HG03565 (cell line): ENCODE results near the gene RNF10.
"Not testable (repeated sequence)": the region's sequence is repeated elsewhere in the genome, so short reads cannot be mapped to it uniquely, and the experiment has no call there.

Experiments
- ATAC-seq: cut with Tn5 transposase; IDR thresholded peaks from one replicate; pipeline ENCODE4 v1.9.1; 2021; ENCODE audit warnings: mild to moderate bottlenecking, moderate library complexity; ENCODE audit not compliant: unreplicated experiment

The RNF10 gene

DNA sequence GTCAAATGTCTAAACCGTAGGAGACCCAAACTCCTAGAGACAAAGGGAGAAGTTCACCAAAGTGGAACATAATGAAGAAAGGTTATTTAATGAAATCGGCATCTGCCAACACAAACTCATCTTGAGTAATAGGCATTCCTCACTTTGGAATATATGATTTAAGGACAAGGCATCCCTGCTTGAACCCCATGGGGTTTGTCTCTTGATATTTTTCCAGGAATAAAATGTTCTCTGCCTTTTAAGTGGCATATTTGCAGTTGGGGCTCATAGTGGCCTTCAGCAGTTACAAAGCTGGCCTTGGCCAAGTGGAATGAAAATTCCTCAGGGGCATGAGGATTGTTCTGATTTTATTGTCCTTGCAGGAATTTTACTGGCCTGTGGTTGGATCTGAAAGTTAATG lies 40.0 kb downstream of the RNF10 start:
- no peak for ATAC-seq

DNA sequence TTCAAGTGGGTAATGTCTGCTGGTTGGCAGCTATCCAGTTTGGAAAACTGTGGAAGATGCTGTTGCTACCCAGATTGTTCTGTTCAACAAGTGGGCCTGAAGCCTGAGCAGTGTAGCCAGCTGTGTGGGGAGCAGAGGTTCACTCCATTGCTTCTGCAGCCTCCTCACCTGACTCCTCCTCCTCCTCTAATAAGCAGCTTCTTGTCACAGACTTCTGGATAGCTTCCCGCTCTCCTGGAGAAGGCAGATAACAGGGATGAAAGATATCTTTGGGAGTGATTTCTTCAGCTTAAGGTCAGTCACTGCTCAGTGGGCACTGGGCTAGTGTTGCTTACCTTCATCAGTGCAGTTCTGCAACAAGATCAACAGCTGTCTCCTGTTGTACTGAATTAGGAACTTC lies 45.0 kb downstream of the RNF10 start:
- no peak for ATAC-seq

DNA sequence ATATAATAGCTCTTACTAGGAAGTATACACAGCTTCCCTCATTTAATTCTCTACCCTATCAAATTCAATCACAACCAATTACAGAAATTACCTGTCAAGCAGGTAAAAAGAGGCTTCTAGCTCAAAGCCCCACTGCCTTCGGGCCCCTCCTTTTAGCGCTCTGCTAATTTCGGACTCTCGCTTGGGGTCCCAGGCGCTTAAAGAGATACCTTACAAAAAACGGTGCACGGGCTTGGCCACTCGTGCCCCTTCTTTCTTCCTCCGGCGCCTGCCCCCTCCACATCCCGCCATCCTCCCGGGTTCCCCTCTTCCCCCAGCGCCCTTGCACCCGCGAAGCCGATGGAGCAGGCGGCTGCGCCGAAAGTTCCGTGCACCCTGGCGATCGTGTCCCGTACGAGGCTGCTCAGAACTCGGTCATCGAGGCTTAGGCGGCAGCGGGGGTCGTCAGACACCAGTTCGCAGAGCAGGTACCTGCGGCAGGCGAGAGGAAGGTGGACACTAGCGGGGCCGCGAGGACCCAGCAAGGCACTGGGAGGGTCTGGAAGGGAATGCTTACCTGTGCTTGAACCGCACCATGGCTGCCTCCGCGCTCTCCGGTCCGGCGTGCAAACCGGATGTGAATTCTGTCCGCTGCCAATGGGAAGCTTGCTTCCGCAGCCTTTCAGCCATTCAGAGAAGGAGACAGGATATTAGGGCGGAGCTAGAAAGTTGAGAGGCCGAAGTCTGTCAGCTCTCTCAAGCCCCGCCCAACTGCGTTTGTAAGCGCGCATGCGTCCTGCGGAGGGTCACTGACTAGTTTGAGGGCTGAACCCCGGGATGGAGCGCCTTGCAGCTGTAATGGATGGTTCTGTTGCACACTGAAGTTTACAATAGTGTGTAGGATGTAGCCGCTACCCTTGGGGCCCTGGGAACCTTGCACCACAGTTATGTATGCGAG lies 46.9 kb downstream of the RNF10 start, which contains the start of gene POP5:
POP5 (minus strand) TSS at position 616 of the 937 bp plus-strand sequence; CDS start at position 576, 40 bp downstream.
- peak; percentile 86 for ATAC-seq

DNA sequence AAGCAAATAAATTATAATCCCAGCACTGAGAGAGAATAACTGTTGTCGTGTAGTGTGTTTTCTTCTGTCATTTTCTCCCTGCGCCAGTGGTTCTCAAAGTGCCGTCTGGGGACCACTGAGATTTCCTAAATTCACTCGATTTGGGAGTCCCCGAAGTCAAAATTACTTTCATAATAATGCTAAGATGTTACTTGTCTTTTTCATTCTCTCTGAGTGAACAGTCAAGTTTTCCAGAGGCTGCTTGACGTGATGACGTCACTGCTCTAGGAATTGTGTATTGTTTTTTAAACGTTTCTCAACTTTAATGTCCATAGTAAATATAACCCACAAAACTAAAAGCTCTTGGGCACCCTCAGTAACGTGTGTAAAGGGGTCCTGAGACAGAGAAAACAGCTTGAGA lies 47.8 kb downstream of the RNF10 start:
- no peak for ATAC-seq

DNA sequence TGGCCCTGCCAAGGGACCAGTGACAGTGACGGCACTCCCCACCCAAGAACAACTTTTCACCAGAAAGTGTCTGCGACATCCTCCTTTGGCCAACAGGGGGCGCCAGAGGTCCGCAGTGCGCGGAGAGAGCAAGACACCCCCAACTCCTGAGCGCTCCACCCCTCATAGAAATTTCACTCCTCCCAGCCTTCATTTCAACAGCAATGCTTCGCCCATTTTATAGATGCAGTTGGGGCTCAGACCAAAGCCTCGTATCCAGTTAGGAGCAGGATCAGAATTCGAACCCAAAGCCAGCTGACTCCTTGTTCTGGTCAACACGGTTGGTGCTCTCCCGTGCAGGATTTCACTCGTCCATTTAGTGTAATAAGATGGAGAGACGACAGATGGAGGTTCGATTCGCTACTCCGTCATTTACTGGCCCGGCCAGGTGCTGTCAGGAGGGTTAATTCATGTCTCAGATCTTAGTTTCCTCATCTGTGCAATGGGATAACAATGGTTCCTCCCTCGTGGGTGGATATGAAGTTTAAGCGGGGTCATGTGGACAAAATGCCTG lies 49.4 kb downstream of the RNF10 start:
- ATAC-seq, result no peak

DNA sequence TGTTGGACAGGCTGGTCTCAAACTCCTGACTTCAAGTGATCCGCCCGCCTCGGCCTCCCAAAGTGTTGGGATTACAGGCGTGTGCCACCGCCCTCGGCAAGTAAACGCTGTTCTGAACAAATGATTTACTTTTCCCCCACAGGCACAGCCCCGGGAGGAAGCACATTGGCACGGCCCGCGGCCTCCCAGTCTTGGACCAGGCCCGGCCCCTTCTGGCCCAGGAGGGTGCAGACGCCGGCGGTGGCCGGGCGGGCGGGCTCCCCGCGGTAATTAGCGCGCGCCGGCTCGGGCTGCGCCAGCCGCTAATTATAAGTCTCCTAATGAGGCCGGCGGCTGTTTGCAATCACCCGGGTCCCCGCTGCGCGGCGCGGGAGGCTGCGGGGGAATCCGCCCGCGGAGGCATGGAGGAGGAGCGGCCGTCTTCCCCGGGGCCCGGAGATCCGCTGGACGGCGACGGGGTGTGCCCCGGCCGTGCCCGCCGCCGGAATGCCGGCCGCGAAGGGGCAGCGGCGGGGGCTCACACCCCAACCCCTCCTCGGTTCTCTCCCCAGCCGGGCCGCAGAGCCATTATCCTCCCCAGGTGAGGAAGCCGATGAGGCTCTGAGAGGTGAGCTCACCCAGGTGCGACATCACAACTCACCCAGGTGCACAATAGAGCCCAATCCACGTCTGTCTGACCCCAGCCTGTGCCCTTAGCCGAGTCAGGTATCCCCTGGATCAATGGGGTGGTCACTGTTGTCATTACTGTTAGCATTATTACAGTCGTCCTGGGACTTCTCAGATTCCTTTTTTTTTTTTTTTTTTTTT lies 50.4 kb downstream of the RNF10 start:
- ATAC-seq, result no peak

DNA sequence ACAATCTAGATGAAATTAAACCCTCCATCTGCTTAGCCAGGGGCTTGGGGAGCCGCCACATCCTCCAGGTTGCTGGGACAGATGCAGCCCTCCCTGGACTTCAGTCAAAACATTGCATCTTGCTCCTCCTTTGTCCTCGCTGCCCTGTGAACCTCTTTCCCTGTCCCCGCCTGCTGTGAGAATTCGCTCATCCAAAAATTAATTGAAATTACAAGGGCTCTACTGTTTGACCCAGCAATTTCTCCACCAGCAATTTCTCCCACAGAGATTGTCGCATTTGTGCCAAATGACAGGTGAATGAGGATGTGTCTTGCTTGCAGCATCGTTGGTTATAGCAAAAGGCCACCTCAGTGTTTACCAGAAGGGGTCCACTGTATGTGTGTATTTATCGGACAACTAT lies 52.0 kb downstream of the RNF10 start:
- ATAC-seq, result no peak

DNA sequence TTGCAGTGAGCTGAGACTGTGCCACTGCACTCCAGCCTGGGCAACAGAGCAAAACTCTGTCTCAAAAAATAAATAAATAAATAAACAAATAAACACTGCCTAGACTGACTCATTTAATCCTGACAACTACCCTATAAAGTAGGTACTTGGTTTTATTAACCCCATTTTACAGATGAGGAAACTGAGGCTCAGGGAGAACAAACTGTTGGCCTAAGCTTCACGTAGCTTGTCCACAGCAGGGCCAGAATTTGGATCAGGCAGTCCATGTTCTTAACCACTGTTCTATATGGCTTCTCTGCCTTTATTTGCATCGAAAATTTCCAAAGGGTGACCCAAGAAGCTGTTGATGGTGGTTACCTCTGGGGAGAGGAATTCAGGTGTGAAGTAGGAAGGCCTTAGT lies 52.7 kb downstream of the RNF10 start:
- ATAC-seq, result no peak

DNA sequence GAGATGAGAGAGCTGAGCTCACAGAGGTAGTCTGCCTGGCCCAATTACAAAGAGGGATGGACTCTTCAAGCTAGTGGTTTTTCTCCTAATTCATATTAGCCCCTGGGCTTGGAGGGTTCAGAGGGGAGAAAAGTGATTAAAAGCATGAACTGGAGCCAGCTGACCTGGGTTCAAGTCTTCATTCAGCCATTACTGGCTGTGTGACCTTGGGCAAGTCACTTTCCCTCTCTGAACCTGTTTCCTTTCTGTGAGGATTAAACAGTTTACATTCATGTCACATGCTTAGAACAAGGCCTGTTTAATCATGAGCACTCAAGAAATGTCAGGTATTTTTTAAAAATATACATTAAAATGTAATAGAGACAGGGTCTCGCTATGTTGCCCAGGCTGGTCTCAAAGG lies 54.2 kb downstream of the RNF10 start:
- no peak for ATAC-seq

DNA sequence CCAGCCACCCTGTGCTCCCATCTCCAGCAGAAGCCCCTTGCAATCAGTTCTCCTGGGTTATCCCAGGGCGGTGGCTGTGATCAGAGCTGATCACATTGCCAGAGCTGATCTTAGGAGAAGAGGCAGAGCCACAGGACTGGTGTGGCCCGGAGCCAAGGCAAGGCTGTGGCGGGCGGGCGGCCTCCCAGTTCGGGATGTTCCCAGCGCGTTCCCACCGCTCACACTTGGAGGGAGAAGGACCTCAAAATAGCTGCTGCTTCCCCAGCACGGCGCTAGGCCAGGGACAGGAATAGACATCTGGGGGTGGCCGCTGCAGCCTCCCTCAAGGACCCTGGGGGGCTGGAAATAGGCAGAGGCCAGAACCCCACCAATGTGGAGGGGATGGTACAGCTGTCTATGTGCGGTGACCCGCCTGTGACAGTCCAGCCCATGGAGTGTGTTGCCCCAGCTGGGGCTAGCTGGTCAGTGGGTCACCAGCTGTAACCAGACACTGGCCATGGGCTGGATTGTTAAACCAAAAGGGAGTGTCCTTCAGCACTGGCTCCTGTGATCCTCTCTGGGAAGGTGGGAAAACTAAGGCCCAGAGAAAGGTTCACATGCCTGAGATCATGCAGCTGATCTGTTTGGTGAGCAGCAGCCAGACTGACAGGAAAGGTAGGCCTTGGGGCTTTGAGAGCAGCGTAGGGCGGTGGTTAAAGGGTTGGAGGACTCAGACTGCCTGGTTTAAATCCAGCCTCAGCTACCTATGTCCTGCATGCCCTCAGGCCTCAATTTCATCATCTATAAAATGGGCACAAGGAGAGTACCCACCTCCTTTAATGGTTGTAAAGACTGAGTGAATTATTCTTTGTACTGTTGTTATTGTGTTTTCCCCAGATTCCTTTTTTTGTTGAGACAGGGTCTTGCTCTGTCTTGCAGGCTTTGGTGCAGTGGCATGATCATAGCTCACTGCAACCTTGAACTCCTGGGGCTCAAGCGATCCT lies 55.1 kb downstream of the RNF10 start:
- ATAC-seq, result no peak

DNA sequence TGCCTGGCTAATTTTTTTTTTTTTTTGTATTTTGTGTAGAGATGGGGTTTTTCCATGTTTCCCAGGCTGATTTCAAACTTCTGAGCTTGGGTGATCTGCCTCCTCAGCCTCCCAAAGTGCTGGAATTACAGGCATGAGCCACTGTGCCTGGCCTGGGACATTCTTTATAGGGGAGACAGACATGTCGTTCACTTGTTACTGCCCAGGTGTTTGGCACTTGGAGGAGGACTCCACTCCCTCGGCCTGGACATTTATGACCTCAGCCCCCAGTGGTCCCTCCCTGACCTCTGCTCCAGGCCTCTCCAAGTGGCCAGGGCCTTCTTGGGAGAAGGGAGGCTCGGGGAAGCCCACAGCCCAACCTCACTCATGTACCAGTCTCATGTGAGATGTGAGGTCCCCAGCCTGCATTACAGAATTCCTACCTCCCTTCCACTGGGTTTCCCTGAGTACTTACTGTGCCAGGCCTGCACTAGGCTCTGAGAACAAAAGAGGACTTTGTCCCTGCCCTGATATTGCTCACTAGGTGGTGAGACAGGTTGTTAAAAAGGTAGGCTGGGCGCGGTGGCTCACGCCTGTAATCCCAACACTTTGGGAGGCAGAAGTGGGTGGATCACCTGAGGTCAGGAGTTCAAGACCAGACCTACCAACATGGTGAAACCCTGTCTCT lies 56.7 kb downstream of the RNF10 start:
- ATAC-seq, result no peak

DNA sequence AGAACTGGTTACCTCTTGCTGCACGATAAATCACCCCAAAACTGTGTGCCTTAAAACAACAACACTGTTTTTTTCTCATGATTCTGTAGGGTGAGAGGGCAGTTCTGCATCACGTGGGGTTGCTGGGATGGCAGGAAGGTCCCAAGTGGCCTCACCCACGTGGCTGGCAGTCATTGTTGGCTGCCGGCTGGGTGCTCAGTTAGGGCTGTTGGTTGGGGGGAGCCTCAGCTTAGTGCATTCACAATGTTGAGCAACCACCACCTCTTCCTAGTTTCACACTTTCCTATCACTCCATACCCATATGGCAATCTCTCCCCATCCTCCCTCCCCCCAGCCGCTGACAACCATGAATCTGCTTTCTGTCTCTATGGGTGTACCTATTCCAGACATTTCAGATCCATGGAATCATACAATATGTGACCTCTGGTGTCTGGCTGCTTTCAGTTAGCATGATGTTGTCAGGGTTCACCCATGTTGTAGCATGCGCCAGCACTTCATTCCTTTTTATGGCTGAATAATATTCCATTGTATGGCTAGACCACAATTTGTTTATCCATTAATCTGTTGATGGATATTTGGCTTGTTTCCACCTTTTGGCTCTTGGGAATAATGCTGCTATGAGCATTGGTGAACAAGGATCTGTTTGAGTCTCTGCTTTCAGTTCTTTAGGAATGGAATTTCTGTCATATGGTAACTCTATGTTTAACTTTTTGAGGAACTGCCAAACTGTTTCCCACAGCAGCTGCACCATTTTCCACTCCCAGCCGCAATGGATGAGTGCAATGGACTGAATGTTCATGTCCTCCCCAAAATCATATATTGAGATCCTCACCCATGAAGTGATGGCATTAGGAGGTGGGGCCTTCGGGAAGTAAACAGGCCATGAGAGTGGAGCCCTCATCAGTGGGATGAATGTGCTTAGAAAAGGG lies 58.2 kb downstream of the RNF10 start:
- no peak for ATAC-seq

DNA sequence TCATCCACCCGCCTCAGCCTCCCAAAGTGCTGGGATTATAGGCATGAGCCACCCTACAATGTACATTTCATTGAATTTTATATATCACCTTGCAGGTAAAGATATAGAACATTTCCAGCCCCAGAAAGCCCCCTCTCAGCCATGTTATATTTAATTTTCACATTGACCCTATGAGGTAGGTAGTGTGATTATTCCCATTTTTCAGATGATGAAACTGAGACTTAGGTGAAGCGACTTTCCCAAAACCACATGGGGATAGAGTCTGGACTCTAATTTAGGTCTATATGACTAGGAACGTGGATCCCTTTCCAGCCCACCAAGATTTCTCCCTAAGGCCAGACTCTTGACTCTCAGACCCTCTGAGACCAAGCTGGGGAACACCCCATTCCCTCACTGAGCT lies 62.7 kb downstream of the RNF10 start:
- ATAC-seq, result no peak

DNA sequence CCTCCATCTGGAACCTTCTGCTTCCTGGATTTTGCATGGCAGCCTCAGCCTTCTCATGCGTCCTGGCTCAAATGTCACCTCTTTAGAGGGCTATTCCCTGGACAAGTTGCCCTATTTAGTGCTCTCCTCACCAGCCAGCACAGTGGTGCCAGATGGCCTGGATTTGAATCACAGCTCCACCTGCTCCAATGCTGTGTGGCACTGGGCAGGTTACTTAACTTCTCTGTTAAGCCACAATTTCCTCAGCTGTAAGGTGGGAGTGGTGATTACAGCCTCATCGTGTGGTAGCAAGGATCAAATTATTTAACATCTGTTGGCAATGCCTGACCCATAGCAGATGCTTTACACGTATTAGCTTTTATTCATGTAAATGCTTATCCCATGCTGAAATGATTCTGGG lies 63.7 kb downstream of the RNF10 start:
- ATAC-seq, result no peak

DNA sequence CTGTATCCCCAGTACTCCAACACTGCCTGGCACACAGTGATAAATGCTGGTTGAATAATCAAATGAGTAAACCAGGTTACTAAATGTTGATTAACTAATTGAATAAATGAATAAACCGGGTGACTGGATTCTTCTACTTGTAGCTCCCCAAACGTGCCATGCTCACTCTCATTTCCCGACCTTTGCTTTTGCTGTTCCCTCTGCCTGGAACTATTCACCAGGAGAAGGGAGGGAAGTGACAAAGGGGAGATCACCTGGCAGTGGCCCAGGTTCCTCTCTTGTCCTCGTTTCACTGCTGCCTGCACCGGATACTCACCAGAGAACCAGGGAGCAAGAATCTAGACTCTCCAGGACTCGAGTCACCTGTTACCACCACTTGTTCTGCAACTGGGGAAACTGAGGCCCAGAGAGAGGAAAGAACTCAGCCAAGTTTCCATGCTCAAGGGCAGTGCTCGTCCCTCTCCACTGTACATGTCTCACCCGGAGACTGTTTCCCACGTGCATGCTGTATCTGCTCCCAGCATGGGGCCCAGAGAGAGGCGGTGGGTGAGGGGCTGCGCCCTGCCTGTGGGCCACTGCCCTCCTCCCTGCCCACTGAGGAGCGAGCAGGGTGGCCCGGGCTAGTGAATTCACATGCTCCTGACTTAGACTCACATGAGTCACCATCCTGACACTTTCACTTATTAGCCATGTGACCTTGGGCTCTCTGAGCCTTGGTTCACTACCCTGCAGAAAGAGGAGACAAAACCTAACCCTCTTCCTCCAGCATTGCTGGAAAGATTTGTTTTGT lies 64.7 kb downstream of the RNF10 start:
- no peak for ATAC-seq

DNA sequence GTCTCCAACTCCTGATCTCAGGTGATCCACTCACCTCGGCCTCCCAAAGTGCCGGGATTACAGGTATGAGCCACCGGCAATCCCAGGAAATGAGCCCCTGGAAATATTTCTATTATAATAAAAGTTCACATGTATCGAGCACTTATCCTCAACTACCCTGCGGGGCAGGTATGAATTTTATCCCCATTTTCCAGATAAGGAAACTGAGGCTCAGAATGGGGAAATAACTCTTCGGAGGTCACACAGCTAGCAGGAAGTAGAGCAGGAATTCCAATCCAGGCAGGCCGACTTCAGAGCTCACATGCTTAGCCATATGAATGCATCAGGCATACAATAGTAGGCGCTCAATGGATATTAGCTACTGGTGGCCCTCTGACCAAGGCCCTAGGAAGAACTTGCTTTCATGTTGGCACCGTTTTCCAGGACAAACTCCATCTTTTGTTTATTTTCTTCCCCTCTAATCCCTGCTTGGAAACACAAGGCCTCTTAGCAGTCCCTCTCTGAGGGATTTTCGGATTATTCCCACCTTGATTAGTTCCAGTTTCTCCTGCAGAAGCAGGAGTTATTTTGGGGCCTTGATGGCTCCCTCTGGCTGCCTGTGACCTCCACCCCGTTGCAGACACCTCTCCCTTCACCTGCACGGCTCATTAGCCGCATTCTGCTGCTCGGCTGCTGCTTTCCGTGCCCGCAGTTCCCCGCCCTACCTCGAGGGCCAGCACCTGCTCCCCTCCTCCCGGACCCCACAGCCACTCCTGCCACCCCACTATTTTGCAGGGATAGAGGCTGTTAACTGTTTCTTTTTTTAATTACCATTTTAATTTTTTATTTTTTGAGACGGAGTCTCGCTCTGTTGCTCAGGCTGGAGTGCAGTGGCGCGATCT lies 65.8 kb downstream of the RNF10 start:
- ATAC-seq, result no peak

DNA sequence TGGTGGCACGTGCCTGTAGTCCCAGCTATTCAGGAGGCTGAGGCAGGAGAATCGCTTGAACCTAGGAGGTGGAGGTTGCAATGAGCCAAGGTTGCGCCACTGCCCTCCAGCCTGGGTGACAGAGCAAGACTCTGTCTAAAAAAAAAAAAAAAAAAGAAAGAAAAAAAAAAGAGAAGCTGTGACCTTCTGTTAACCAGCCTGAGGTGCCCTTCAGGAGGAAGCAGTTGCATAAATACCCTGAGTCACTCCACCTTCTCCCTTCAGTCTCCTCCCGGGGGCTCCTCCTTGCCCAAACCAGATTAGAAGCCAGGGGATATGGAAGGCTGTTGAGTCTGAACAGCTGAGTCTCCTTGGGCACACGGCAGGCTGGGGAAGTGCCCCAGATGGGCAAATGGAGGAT lies 68.3 kb downstream of the RNF10 start:
- not testable (repeated sequence) for ATAC-seq
